ENCODE data around the gene GPR179.

The GPR179 gene

DNA sequence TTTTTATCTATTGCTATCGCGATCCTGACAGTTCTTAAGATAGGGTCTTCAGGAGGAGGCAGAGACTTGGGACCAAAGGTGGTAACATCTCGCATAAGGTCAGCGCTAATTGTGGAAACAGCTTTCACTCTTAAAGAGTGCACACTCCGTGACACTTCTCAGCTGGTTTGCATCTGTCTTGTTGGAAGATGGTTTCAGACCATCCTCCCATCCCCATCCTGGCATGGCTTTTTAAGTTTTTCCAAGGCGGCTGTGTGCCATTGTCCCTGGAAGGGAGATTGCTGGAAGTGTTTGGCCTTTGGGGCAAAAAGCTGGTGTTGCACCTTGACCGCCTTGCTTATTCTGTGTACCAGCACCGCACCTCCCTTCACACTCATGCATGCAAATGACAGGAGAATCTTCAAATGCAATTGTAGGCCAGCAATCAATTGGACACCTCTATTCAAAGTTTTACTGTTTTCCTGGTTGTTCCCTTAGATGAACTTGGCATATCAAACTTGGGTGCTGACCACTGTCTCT is 9.4 kb upstream of the GPR179 start:
- H3K4me3 ChIP-seq (ENCODE audit: control insufficient read depth, low read depth, low read length): peak overlapping the region; percentile 70
- TF ChIP-seq, protein P1, sequence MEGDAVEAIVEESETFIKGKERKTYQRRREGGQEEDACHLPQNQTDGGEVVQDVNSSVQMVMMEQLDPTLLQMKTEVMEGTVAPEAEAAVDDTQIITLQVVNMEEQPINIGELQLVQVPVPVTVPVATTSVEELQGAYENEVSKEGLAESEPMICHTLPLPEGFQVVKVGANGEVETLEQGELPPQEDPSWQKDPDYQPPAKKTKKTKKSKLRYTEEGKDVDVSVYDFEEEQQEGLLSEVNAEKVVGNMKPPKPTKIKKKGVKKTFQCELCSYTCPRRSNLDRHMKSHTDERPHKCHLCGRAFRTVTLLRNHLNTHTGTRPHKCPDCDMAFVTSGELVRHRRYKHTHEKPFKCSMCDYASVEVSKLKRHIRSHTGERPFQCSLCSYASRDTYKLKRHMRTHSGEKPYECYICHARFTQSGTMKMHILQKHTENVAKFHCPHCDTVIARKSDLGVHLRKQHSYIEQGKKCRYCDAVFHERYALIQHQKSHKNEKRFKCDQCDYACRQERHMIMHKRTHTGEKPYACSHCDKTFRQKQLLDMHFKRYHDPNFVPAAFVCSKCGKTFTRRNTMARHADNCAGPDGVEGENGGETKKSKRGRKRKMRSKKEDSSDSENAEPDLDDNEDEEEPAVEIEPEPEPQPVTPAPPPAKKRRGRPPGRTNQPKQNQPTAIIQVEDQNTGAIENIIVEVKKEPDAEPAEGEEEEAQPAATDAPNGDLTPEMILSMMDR (conservative IDR thresholded peaks at IDR 0.05; ENCODE audit: control insufficient read depth, insufficient read depth, low read depth, low read length): no peak
- peak; percentile 15 for DNase-seq (ENCODE audit: low read depth)

DNA sequence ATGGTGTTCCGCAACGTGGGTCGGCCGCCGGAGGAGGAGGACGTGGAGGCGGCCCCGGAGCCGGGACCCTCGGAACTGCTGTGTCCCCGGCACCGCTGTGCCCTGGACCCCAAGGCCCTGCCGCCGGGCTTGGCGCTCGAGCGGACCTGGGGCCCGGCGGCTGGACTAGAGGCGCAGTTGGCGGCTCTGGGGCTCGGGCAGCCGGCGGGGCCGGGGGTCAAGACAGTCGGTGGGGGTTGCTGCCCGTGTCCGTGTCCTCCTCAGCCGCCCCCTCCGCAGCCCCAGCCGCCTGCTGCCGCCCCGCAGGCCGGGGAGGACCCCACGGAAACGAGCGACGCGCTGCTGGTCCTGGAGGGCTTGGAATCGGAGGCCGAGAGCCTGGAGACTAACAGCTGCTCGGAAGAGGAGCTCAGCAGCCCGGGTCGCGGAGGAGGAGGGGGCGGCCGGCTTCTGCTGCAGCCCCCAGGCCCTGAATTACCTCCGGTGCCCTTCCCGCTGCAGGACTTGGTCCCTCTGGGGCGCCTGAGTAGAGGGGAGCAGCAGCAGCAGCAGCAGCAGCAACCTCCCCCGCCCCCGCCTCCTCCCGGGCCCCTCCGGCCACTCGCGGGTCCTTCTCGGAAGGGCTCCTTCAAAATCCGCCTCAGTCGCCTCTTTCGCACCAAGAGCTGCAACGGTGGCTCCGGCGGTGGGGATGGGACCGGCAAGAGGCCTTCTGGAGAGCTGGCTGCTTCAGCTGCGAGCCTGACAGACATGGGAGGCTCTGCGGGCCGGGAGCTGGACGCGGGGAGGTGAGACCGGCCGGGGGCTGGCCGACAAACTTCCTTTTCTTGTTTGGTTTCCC is 8.7 kb upstream of the GPR179 start:
- peak; percentile 17 for DNase-seq (ENCODE audit: low read depth)
- TF ChIP-seq, protein P1 (conservative IDR thresholded peaks at IDR 0.05; ENCODE audit: control insufficient read depth, insufficient read depth, low read depth, low read length): no peak
- peak overlapping the region; percentile 70 for H3K4me3 ChIP-seq (ENCODE audit: control insufficient read depth, low read depth, low read length)

DNA sequence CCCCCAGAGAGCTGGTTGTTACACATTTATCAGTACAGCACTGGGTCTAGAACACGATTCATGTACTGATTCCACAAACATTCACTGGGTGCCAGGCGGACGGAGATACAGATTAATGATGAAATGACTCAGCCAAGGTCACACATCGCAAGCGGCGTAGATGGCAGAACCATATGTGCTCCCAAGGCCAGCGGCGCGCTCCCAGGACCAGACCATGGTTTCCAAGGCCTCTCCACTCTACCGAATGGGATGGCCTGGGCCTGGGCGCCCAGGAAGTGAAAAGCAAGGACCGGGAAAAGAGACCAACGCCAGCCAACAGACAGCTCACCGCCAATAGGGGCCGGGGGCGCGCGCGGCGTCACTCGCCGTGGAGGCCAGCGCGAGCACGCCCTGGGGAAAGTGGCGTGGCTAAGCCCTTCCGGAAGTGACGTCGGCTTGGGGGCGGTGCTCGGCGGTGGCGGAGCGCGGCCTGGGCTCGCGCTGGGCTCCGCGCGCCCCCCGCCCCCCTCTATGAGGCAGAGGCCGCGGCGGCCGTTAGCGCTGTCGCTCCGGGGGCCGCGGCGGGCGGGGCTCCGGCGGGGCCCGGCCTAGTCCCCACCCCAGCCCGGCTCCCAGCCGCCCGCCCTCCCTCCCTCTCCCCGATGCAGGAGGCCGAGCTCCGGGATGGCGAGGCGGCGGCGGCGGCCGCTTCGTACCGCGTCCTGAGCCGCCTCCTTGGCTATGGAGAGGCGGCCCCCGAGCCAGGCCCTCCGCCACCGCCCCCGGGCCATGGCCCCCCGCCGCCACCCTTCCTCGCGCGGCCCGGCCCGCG is 7.9 kb upstream of the GPR179 start, which contains the start of gene SOCS7:
Gene SOCS7, plus strand, starts transcription at position 433 of the 811 bp plus-strand sequence. Its CDS starts 209 bp downstream, at position 642.
- H3K4me3 ChIP-seq (ENCODE audit: control insufficient read depth, low read depth, low read length): peak within 1 kb of the TSS; percentile 70
- DNase-seq (ENCODE audit: low read depth): peak; percentile 89
- TF ChIP-seq, protein P1 (conservative IDR thresholded peaks at IDR 0.05; ENCODE audit: control insufficient read depth, insufficient read depth, low read depth, low read length): no peak

DNA sequence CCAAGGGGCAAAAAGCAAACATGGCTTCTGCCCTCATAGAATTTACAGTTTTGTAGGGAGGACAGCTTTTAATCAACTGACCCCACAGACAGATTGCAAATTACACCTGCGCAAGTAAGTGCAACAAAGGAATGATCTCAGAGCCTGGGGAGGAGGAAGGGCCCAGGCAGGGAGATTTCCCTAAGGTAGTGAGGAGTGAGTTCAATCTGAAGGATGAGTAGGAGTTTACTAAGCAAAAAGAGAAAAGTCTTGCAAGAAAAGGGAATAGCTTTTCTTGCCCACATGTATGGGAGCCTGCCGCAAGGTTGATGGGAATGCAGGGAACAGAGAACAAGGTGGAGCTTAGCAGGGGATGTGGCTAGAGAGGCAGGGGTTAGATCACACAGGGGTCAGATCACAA is 6.3 kb upstream of the GPR179 start:
- DNase-seq (ENCODE audit: low read depth): no peak
- H3K4me3 ChIP-seq (ENCODE audit: control insufficient read depth, low read depth, low read length): no peak overlapping the region
- TF ChIP-seq, protein P1 (conservative IDR thresholded peaks at IDR 0.05; ENCODE audit: control insufficient read depth, insufficient read depth, low read depth, low read length): no peak

DNA sequence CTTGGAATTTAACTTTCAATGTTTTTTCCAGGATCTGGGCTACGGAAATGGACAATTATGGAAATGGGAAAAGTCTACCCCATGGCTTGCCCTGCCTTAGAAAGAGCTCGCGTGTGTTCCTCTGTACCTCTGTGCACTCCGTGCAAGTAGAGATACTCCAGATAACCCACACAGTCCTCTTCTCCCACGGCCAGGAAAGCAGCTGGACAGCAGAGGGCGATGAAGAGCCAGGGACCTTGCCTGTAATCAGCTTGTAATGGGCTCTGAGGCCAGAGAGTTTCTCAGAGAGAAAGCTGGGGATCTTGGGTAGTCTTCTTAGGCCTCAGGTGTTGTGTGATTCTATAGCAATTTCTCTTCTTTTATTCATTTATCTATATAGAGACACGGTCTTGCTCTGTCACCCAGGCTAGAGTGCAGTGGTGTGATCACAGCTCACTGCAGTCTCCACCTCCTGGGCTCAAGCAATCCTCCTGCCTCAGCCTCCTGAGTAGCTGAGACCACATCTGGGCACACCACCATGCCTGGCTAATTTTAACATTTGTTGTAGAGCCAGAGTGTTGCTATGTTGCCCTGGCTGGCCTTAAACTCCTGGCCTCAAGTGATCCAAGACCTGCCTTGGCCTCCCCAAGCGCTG is 5.5 kb upstream of the GPR179 start:
- TF ChIP-seq, protein P1 (conservative IDR thresholded peaks at IDR 0.05; ENCODE audit: control insufficient read depth, insufficient read depth, low read depth, low read length): peak; percentile 98
- no peak overlapping the region for H3K4me3 ChIP-seq (ENCODE audit: control insufficient read depth, low read depth, low read length)
- DNase-seq (ENCODE audit: low read depth): peak; percentile 79

DNA sequence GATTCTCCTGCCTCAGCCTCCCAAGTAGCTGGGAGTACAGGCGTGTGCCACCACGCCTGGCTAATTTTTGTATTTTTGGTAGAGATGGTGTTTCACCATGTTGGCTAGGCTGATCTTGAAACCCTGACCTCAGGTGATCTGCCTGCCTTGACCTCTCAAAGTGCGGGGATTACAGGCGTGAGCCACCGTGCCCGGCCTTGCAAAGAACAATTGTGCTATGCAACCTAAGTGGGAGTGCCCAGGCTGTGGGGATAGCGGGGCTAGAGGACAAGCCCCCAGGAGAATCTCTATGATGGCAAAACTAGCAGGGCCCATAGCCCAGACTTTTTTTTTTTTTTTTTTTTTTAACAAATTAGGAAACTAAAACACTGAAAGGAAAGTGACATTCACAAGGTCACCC is 2.0 kb upstream of the GPR179 start:
- TF ChIP-seq, protein P1 (conservative IDR thresholded peaks at IDR 0.05; ENCODE audit: control insufficient read depth, insufficient read depth, low read depth, low read length): no peak
- no peak overlapping the region for H3K4me3 ChIP-seq (ENCODE audit: control insufficient read depth, low read depth, low read length)
- no peak for DNase-seq (ENCODE audit: low read depth)
